GM10248 (cell line): ENCODE data around the gene SMARCB1.
"Not testable (repeated sequence)": the region's sequence is repeated elsewhere in the genome, so short reads cannot be mapped to it uniquely, and the experiment has no call there.

Experiments used
- CTCF ChIA-PET: fragments of 300-600 bp; sonication (Branson Sonifier 250); formaldehyde crosslinking; extraction: SDS; loops from one replicate; lab custom pipeline; 2021; ENCODE audit warnings: antibody characterized with exemption; lab: Yijun Ruan, JAX
- POLR2A ChIA-PET: fragments of 350-650 bp; sonication (Branson Sonifier 250); formaldehyde crosslinking; extraction: SDS; loops from one replicate; lab custom pipeline; 2020; ENCODE audit warnings: antibody characterized with exemption; lab: Yijun Ruan, JAX
- DNase-seq: peaks from one replicate; pipeline ENCODE4 v3.0.0; 2012; ENCODE audit errors: extremely low spot score
- TF ChIP-seq, protein P1 (sequence below): IDR thresholded peaks from 2 replicates; pipeline ENCODE4 v1.5.1; 2012; ENCODE audit warnings: mild to moderate bottlenecking, low read depth; ENCODE audit errors: extremely low read depth, missing control alignments, control extremely low read depth

The SMARCB1 gene

GRCh38 chr22:23859201-23859600 is 72.4 kb downstream of the SMARCB1 start:
- TF ChIP-seq, protein P1, sequence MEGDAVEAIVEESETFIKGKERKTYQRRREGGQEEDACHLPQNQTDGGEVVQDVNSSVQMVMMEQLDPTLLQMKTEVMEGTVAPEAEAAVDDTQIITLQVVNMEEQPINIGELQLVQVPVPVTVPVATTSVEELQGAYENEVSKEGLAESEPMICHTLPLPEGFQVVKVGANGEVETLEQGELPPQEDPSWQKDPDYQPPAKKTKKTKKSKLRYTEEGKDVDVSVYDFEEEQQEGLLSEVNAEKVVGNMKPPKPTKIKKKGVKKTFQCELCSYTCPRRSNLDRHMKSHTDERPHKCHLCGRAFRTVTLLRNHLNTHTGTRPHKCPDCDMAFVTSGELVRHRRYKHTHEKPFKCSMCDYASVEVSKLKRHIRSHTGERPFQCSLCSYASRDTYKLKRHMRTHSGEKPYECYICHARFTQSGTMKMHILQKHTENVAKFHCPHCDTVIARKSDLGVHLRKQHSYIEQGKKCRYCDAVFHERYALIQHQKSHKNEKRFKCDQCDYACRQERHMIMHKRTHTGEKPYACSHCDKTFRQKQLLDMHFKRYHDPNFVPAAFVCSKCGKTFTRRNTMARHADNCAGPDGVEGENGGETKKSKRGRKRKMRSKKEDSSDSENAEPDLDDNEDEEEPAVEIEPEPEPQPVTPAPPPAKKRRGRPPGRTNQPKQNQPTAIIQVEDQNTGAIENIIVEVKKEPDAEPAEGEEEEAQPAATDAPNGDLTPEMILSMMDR, result no peak
- ChIA-PET CTCF (interaction anchor here (0.8 to 6.2 kb wide), 7 partner anchors 9 to 316 kb away, joined by 3 to 65 read pairs (median 4); partner anchors contain the start of gene MIF), POLR2A (interaction anchor here (1.0 kb wide), 1 partner anchor 13 kb away, joined by 3 read pairs; no protein-coding TSS in a partner anchor)
- DNase-seq, result no peak

GRCh38 chr22:23860187-23860586 is 73.4 kb downstream of the SMARCB1 start:
- POLR2A ChIA-PET, DNase-seq: not testable (repeated sequence)
- CTCF ChIA-PET, result interaction anchor here (6.2 kb wide), 1 partner anchor 10 kb away, joined by 65 read pairs; no protein-coding TSS in a partner anchor

GRCh38 chr22:23862103-23862502 is 75.3 kb downstream of the SMARCB1 start:
- ChIA-PET CTCF (interaction anchor here (0.6 to 6.2 kb wide), 6 partner anchors 9 to 77 kb away, joined by 3 to 65 read pairs (median 4); no protein-coding TSS in a partner anchor), POLR2A (no interaction called here)
- TF ChIP-seq, protein P1, result peak; percentile 83
- DNase-seq, result peak; percentile 63

- DNase-seq, POLR2A ChIA-PET: not testable (repeated sequence)
- CTCF ChIA-PET, result interaction anchor here (1.0 to 3.4 kb wide), 5 partner anchors 8 to 29 kb away, joined by 3 to 18 read pairs (median 5); partner anchors contain the start of gene MIF
Measured at GRCh38 chr22:23864499-23865154, 77.9 kb downstream of the SMARCB1 start.

- ChIA-PET POLR2A (no interaction called here), CTCF (interaction anchor here (1.2 to 1.4 kb wide), 2 partner anchors 12 to 25 kb away, joined by 3 to 9 read pairs; partner anchors contain the start of gene MIF)
- DNase-seq, result no peak
- TF ChIP-seq, protein P1, result no peak
Measured at GRCh38 chr22:23868580-23868979, 81.8 kb downstream of the SMARCB1 start.

- DNase-seq, result no peak
- CTCF ChIA-PET, result interaction anchor here (3.1 kb wide), 1 partner anchor 17 kb away, joined by 8 read pairs; the partner anchor contains the start of gene SLC2A11
- POLR2A ChIA-PET, result no interaction called here
- TF ChIP-seq, protein P1, result no peak
Measured at GRCh38 chr22:23874871-23875270, 88.1 kb downstream of the SMARCB1 start.

- no peak for DNase-seq
- ChIA-PET POLR2A (no interaction called here), CTCF (interaction anchor here (1.1 to 1.7 kb wide), 2 partner anchors 12 to 18 kb away, joined by 4 to 8 read pairs; partner anchors contain the start of gene MIF)
- TF ChIP-seq, protein P1, result no peak
Measured at GRCh38 chr22:23875801-23876200, 89.0 kb downstream of the SMARCB1 start.
